DMS153 treated with DMSO at 0.1 percent for 48 hours (cell line): ENCODE measurements around the gene PPFIA1.
"Not testable (repeated sequence)": the region's sequence is repeated elsewhere in the genome, so short reads cannot be mapped to it uniquely, and the experiment has no call there.

Experiments used
- DNase-seq: peaks from one replicate; lab custom pipeline; 2025; ENCODE audit not compliant: unreplicated experiment; lab: John Stamatoyannopoulos, UW

The PPFIA1 gene

DNA sequence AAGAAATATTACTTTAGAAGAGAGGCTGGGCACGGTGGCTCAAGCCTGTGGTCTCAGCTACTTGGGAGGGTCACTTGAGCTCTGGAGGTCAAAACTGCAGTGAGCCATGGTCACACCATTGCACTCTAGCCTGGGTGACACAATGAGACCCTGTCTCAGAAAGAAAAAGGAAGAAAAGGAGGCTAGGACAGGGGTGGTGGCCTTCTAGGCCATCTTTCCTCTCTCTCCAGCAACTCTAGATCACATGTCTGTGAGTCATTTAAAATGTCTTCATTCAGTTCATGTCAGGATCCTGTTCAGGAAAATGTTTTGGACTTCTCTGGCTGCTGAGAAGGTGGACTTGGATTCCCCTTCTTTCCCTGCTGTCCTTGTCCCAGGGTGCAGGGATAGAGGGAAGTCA is 53.3 kb downstream of the PPFIA1 start:
- DNase-seq: no peak

DNA sequence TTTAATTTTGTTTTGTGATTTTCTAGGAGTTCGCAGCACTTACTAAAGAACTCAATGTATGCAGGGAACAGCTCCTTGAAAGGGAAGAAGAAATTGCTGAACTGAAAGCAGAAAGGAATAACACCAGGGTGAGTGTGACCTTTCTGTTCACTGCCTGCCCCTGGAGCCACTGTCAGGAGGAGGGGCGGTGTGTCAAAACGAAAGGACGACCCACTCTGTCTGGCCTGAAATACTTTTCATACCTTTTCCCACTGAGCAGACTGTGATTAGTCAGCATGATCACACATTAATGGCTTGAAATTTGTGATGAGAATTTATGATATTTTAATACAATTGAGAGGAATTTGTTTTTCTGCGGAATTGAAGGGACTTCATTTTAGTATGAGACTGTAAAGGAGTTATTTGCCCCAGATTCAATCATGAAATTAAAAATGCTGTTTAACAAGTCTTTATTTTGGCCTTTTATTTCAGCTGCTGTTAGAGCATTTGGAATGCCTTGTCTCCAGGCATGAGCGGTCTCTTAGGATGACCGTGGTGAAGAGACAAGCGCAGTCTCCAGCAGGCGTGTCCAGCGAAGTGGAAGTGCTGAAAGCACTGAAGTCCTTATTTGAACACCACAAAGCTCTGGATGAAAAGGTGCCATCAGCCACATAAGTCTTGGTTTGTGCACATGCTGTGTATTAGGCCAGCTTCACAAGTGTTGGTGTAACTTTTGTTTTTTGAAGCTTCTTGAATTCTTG is 54.1 kb downstream of the PPFIA1 start:
- no peak for DNase-seq

DNA sequence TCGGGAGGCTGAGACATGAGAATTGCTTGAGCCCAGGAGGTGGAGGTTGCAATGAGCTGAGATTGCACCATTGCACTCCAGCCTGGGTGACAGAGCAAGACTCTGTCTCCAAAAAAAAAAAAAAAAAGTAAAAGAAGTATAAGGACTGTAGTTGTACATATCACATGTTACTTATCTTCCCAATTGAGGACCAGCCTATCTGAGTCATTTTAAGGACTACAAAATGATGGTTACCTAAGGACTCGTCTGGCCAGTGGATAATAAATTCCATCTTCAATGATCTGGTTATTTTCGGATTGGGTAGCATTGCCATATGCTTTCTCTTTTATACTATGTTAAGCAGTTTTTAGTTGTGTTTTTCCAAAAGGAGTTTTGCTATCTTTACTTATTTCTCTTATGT is 55.3 kb downstream of the PPFIA1 start:
- no peak for DNase-seq

DNA sequence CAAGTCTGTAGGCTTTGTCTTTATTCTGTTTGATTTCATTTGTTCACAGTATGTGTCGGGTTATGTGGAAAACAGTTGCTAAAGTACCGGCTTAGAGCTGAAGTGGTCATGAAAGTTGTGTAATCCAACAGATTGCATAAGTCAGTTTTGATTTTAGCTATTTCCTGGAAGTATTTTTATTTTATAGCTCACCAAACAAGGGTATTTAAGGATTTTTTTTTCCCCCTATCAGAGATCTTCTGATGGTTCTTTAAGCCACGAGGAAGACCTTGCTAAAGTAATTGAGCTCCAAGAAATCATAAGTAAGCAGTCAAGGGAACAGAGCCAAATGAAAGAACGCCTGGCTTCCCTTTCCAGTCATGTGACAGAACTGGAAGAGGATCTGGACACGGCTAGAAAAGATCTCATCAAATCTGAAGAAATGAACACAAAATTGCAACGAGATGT is 55.9 kb downstream of the PPFIA1 start:
- no peak for DNase-seq

DNA sequence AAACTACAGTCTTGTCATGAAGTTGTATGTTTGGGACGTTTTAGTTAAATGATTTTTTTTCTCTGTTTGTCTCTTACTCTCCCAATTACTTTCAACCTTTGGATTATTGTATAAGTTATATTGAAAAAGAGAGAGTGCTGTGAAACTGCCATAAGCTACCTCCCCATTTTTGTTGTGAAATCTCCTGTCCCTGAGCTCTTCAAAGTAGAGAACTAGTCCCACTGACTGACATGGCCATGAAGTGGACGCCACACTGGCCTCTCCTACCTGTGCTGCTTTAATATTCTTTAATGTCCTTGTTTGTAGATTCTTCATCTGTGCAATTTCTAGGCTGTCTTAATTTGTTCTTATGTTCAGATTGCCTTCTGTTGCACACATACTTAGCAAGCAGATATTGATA is 56.3 kb downstream of the PPFIA1 start:
- no peak for DNase-seq

DNA sequence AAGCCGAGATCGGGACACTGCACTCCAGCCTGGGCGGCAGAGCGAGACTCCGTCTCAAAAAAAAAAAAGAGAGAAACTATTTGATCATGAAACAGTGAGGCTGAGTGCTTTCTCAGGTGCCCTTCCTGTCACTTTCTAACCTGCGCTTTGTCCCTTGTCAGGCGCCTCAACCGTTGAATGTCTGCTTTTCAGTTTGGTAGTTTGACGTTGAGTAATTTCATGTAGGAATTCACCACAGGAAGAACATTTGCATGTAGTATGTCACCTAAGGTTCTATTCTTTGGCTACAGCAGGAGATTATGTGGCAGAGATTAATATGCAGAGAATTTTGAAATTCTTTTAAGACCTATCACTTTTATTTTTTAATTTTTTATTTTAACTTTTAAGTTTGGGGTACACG is 57.2 kb downstream of the PPFIA1 start:
- no peak for DNase-seq

DNA sequence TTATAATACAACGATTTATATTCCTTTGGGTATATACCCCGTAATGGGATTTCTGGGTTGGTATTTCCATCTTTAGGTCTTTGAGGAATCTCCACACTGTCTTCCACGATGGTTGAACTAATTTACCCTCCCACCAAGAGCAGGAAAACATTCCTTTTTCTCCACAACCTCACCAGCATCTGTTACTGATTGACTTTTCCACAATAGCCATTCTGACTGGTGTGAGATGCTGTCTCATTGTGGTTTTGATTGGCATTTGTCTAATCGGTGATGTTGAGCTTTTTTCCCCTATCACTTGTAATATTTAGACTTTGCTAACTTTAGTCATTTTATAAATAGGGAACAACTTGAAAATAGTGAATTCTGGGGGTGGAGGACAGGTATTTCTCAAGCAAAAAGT is 58.1 kb downstream of the PPFIA1 start:
- no peak for DNase-seq

DNA sequence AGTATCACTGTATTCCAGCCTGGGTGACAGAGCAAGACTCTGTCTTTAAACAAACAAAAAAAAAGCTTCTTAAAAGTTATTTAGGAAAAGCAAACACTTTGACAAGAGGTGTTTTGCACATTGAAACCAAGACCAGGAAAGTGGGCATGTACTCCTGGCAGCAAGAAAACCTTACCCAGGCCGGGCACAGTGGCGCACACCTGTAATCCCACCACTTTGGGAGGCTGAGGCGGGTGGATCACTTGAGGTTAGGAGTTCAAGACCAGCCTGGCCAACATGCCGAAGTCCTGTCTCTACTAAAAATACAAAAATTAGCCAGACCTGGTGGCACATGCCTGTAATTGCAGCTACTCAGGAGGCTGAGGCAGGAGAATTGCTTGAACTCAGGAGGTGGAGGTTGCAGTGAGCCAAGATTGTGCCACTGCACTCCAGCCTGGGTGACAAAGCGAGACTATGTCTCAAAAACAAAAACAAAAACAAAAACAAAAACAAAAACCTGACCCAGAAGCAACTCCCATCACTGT is 60.9 kb downstream of the PPFIA1 start:
- DNase-seq: not testable (repeated sequence)

DNA sequence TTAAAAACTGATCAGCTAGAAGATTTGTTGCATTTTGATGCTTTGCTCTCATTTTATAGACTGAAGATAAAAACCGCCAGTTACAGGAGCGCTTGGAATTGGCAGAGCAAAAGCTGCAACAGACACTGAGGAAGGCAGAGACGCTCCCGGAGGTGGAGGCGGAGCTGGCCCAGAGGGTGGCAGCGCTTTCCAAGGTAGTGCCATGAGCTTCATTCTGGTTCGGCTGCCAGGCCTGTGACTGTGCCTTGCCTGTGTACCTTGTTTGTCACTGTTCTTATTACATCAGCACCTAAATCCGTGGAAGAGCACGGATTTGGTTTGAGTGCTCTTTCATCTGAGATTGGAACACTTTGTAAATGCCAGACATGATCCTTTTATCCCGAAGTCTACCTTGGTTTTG is 61.4 kb downstream of the PPFIA1 start:
- DNase-seq: no peak

DNA sequence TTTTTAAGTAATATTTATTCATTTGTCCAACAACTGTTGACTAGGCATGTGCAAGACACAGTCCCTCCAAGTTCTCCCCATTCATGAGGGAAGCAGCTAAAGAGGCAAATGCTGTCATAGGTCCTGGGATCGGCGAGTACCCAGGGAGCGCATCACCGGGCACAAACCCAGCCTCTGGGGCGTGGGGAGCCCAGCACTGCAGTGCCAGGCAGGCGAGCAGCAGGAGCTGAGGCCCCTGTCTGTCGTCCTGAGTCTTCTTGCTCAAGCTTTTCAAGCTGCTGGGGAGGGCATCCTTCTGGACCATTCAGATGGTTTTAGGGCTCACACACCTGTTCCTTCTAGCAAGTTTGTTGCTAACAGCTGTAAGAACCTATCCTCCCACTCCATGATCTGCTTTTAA is 62.1 kb downstream of the PPFIA1 start:
- no peak for DNase-seq

DNA sequence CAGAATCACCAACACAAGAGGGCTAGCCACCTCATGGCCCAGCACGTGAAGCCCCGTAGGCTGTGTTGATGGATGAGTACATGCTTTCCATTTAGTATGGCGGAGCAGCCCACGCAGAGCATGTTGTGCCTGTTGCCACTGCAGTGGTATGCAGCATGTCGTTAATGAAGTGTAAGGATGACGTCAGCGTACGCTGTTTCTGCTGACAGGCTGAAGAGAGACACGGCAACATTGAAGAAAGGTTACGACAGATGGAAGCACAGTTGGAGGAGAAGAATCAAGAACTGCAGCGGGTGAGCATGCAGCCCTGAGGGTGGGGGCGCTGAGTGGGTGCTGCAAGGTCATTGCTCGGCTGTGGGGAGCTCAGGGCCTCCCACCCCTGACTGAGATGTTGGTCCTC is 62.8 kb downstream of the PPFIA1 start:
- no peak for DNase-seq

DNA sequence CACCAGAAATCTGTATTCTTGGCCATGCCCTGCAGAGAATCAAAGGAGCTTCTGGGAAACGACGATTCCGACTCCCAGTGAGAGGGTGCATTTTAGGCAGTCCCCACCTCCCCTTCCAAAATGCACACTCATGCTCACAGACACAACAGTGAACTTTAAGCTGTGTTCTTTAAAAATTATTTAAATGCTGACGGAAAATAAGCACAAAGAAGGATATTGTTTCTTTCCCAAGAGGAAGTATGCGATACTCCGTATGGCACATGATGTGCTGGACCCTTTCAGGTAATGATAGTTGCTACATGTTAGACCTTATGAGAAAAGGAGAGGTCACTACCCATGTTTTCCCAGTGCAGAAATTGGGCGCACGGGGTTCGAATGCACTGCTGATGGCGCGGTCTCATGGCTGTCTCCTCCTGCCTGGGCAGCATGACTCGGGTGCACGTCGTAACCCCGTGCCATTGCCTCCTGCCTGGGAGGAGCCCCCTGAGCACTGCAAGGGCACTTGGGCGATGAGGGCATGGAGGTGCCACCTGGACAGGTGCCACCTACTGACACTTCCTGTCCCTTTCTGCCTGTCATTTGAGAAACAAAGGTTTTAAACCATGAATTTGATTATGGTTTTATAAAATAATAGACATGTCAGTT is 64.0 kb downstream of the PPFIA1 start:
- no peak for DNase-seq

DNA sequence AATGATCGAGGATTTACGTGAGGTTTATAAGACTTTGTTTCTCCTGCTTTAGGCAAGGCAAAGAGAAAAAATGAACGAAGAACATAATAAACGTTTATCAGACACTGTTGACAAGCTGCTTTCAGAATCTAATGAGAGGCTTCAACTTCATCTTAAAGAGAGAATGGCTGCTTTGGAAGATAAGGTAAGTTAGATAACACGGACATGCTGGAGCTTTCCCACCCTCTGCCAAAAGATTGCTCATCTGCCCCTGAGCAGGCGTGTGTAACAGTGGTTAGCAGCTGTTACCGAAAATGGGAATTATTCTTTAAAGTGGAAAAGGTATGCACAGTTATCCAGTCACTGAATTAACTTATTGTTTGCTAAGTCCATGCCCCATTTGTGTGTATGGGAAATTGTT is 65.0 kb downstream of the PPFIA1 start:
- DNase-seq: no peak

DNA sequence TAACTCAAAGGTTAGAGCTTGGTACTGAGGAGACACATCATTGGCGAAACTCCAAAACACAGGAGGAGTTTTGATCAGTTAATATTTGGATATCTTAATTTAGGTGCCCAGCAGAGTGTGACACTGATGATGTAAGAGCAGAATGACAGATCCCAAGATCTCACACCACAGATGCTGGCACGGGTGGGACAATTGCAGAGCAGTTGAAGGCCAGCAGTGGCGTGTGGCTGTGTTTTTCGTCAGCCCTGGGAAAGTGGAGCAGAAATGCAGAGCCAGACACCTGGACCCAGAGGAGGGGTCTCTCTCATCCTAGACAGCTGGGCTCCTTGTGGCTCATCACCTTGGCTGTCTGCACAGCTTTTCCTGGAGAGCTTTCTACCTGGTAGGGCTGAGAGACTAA is 68.1 kb downstream of the PPFIA1 start:
- DNase-seq: no peak

DNA sequence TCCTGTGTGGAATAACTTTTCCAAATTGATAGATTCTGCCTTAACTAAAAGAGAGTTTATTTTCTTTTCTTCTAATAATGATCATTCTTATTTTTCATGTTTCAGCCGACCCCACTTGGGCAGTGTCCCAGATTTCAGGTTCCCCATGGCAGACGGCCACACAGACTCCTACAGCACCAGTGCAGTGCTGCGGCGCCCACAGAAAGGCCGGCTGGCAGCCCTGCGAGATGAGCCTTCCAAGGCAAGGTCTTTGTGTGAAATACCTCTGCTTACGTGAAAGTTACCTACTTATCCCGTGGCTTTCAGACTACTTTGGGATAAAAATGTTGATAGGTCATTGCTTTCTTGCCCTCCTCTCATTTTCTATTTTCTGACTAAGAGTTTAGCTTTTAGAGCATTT is 68.6 kb downstream of the PPFIA1 start:
- no peak for DNase-seq

DNA sequence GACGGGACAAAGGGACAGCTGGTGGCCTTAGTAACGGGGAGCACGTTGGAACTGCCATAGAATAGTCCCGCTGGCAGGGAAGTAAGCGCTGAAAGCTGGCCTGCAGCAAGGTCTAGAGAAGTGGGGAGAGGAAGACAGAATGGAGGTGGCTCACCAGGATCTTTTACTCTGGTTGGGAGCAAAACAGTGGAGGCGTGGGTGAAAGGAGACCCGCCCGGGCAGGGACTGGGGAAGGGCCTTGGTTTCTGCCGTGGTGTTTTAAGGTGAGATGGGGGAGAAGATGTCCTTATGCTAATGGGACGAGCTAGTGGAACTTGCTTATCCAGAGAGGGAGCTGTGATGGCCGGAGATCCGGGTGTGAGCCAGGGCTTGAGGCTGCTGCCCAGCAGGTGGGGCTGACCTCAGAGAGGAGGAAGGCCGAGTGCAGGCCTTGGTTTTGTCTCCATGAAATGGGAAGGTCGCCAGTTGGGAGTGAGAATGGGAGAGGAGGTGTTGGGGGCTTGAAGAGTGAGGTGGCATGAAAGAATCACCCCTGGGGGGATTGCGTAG is 71.5 kb downstream of the PPFIA1 start:
- DNase-seq: no peak

DNA sequence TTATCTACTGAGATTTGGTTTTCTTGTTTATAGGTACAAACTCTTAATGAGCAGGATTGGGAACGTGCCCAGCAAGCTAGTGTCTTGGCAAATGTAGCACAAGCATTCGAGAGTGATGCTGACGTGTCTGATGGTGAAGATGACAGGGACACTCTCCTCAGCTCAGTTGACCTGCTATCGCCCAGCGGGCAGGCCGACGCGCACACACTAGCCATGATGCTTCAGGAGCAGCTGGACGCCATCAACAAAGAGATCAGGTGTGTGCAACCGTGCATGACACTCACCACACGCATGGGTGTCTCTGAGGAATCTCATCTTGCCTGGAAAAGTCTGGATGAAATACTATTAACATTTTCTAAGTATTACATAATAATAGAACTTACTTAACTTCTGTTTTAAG is 73.1 kb downstream of the PPFIA1 start:
- DNase-seq: no peak

DNA sequence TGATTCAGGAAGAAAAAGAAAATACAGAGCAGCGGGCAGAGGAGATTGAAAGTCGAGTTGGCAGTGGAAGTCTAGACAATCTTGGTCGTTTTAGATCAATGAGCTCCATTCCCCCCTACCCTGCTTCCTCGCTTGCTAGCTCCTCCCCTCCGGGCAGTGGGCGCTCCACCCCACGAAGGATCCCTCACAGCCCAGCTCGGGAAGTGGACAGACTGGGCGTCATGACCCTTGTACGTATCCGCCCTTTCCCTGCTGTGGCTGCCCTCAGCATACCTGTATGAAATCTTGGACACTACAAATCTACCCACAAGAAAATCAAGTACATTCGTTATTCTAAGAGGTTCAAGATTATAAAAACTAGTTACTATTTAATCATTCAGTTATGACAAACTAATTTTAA is 77.7 kb downstream of the PPFIA1 start:
- DNase-seq: no peak

DNA sequence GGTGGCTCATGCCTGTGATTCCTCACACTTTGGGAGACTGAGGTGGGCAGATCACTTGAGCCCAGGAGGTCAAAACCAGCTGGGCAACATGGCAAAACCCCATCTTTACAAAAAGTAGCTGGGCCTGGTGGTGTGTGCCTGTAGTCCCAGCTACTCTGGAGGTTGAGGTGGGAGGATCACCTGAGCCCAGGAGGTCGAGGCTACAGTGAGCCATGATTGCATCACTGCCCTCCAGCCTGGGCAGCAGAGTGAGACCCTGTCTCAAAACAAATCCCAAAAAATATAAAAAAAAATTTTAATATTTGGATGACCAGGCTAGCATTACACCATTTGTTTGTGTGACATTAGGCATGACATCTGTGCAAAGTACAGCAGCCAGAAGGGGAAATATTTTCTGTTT is 78.1 kb downstream of the PPFIA1 start:
- no peak for DNase-seq

DNA sequence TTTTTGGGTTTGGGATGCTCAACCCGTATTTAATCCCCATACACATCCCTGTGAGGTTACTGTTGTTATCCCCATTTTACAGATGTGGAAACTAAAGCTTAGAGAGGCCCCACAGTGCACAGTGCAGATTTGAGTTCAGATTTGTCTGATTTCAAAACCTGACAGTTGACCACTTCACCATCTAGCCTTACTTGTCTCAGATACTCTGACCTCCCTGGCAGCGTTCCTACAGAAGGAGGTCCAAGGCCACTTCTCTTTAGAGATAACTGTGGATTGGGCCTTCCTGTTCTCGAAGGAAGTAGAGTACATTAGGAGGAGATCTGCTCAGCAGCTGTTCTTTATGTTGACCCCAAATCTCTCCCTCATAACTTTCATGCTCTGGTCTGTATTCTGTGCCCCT is 81.2 kb downstream of the PPFIA1 start:
- DNase-seq: no peak

DNA sequence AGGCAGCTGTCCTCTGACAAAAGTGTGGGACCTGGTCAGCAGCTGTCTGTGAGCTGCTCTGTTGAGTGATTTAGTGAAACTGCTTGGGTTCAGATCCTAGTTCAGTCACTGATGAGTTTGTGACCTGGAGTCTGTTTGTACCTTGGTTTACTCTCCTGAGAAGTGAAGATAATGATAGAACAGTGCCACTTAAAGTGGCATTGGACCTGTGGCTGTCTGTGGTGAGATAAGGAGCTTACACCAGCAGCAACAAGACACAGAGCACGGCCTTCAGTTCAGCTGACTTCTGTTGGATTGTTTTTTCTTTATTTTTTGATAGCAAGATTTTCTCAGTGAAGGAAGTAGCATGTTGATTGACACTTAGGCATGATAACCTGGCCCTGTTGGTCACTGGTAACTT is 81.6 kb downstream of the PPFIA1 start:
- DNase-seq: no peak

DNA sequence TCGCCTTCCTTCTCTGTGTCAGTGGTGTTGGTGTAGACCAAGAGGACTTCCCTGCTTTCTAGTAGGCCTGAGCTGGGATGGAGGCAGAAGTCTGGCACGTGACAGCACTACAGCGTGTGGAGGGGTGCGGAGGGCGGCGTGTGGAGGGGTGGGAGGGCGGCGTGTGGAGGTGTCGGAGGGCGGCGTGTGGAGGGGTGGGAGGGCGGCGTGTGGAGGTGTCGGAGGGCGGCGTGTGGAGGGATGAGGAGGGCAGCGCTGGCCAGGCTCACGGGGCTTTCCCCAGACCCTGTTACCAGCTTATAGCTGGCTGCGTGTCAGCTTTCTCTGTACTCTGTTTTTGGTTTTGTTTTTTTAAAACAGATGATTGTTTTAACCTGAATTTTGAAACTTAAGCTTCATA is 82.1 kb downstream of the PPFIA1 start:
- no peak for DNase-seq
